ENCODE data around the gene ADGRL1. TPM values are rescaled to one million over a fixed set of nuclear protein-coding genes. Genes with fewer than 3 reads are reported as not detected.

The ADGRL1 gene
- total and polyA plus RNA-seq, 2 of the 8 experiments (the other 6 are each of a cell fraction or from before 2014, with no cell fraction given) = 95.6 to 112 TPM

DNA sequence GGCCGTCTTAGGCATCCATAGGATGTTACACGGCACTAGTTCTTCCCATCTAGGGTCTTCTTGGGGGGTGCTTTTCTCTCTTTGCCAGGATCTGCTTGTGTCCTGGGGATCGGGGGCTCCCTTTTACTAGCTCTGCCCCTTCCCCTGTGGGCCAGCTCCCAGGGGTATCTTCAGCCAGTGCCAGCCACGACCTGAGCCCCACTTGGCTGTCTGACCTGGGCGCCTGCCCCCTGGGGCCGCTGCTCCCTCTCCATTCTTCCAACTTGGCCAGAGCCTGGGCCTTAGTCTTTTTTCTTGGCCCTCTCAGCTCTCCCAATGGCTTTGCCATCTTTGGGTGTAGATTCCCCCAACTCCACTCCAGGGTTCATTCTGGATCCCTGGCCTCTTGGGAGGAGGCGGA lies 91.5 kb downstream of the ADGRL1 start:
- Histone ChIP-seq H3K4me2 (ENCODE audit: insufficient read depth in 1 of 2, low read depth in 2 of 2, low read length in 2 of 2) (no peak overlapping the region), H3K27me3 (replicated peaks in 1 of 4; ENCODE audit: control insufficient read depth in 3 of 4, extremely low read depth in 1 of 4, insufficient read depth in 3 of 4, low read length in 3 of 4) (no peaks in the 10 kb centered on the region; a peak in 2 of 7 replicates), H2AK5ac (ENCODE audit: low read depth, low read length) (no peak overlapping the region), H3K23ac (ENCODE audit: insufficient read length) (no peak overlapping the region), H4K5ac (ENCODE audit: insufficient read length, low read depth, low read length) (no peak overlapping the region), H2BK120ac (replicated peaks; ENCODE audit: low read depth, low read length) (no peak overlapping the region), H3K79me1 (ENCODE audit: low read depth, low read length) (peaks cover 4% of the 10 kb centered on the region), H2BK20ac (ENCODE audit: low read length) (no peak overlapping the region), H3K4me1 (replicated peaks in 1 of 4; ENCODE audit: control insufficient read depth in 3 of 4, insufficient read depth in 4 of 4, low read length in 3 of 4) (peaks cover 11 to 35% (median 21%) of the 10 kb centered on the region in 4 experiments), H2BK12ac (ENCODE audit: low read depth, low read length) (no peak overlapping the region), H3K27ac (ENCODE audit: low read depth, low read length) (no peak overlapping the region), H2AFZ (ENCODE audit: low read length) (no peak overlapping the region), H4K91ac (replicated peaks; ENCODE audit: insufficient read length, low read length) (no peak overlapping the region), H3K9me3 (ENCODE audit: insufficient read depth in 2 of 2, low read depth in 1 of 2, low read length in 1 of 2) (no peaks in the 10 kb centered on the region), H4K8ac (ENCODE audit: extremely low read depth, insufficient read depth, low read length) (no peak overlapping the region), H3K79me2 (ENCODE audit: control insufficient read depth in 1 of 2, insufficient read depth in 2 of 2, low read length in 2 of 2) (0 out of 4 replicates have a peak, but pooled peaks cover 0 to 3% of the 10 kb centered on the region in 2 experiments), H3K9ac (replicated peaks in 1 of 4; ENCODE audit: extremely low read depth in 1 of 4, low read depth in 3 of 4, low read length in 3 of 4) (no peak overlapping the region), H2BK15ac (ENCODE audit: low read length) (no peak overlapping the region), H3K4ac (replicated peaks; ENCODE audit: insufficient read length, low read depth, low read length) (no peak overlapping the region), H4K20me1 (replicated peaks in 1 of 2; ENCODE audit: control insufficient read depth in 1 of 2, insufficient read depth in 2 of 2, low read length in 2 of 2) (peaks cover 7 to 12% of the 10 kb centered on the region in 2 experiments), H3K56ac (replicated peaks; ENCODE audit: insufficient read length, low read depth, low read length) (no peak overlapping the region), H2BK5ac (ENCODE audit: low read depth, low read length) (no peak overlapping the region), H3K14ac (ENCODE audit: insufficient read length) (no peak overlapping the region), H3K23me2 (ENCODE audit: low read depth, low read length) (peaks cover 8% of the 10 kb centered on the region), H3K4me3 (ENCODE audit: extremely low read depth in 1 of 4, insufficient read depth in 2 of 4, low read depth in 3 of 4, low read length in 4 of 4) (no peak overlapping the region), H3K36me3 (ENCODE audit: control insufficient read depth in 2 of 4, insufficient read depth in 4 of 4, low read length in 3 of 4) (no peaks in the 10 kb centered on the region), H3K18ac (ENCODE audit: extremely low read depth, low read length) (no peak overlapping the region)
- DNase-seq (ENCODE audit: low read depth in 1 of 2, low spot score in 2 of 2) = no peak
- CTCF ChIA-PET (ENCODE audit: partially characterized antibody) = interaction anchor here (0.6 to 11.3 kb wide), 28 partner anchors 9 to 365 kb away, joined by 3 to 105 read pairs (median 5); partner anchors contain the start of genes ASF1B, C19orf67 and MISP3
- WGBS, 2 experiments (ENCODE audit: extremely low coverage in 1 of 2, insufficient coverage in 1 of 2, insufficient read length in 1 of 2, insufficient replicate concordance in 2 of 2, low coverage in 1 of 2, low lambda C conversion rate in 2 of 2, missing lambda C conversion rate in 1 of 2) = 86% methylated on average over 7 of the region's 7 CpGs; no CpG with 5 or more reads in 1 of the 2 experiments
- POLR2A ChIA-PET (ENCODE audit: partially characterized antibody) = interaction anchor here (0.6 to 4.2 kb wide), 8 partner anchors 14 to 152 kb away, joined by 3 to 24 read pairs (median 4); partner anchors contain the start of genes ASF1B and MISP3
- no peak for FAIRE-seq
- TF ChIP-seq TAF1 (IDR thresholded peaks at IDR 0.05; ENCODE audit: low read depth, low read length) = no peak
- TF ChIP-seq BCL11A (IDR thresholded peaks at IDR 0.05; ENCODE audit: low read depth in 2 of 2, low read length in 2 of 2) = no peak
- no peak for TF ChIP-seq TEAD4 (IDR thresholded peaks at IDR 0.05; ENCODE audit: low read depth, low read length)
- no peak for TF ChIP-seq FOSL1 (IDR thresholded peaks at IDR 0.05; ENCODE audit: insufficient read depth, low read depth, low read length)
- no peak for TF ChIP-seq SIN3A (conservative IDR thresholded peaks at IDR 0.05 in 1 of 2, IDR thresholded peaks at IDR 0.05 in 1 of 2; ENCODE audit: low read depth in 1 of 2, low read length in 2 of 2)
- TF ChIP-seq, protein P1, sequence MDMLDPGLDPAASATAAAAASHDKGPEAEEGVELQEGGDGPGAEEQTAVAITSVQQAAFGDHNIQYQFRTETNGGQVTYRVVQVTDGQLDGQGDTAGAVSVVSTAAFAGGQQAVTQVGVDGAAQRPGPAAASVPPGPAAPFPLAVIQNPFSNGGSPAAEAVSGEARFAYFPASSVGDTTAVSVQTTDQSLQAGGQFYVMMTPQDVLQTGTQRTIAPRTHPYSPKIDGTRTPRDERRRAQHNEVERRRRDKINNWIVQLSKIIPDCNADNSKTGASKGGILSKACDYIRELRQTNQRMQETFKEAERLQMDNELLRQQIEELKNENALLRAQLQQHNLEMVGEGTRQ (IDR thresholded peaks at IDR 0.05; ENCODE audit: low read length) = no peak
- TF ChIP-seq BACH1 (IDR thresholded peaks at IDR 0.05; ENCODE audit: low read length) = no peak
- no peak for TF ChIP-seq MAFK (IDR thresholded peaks at IDR 0.05; ENCODE audit: low read depth, low read length)
- TF ChIP-seq KDM4A (IDR thresholded peaks at IDR 0.05; ENCODE audit: low read depth, low read length, severe bottlenecking) = no peak
- no peak for TF ChIP-seq CHD1 (IDR thresholded peaks at IDR 0.05; ENCODE audit: low read depth, low read length)
- TF ChIP-seq GTF2F1 (IDR thresholded peaks at IDR 0.05; ENCODE audit: borderline replicate concordance, low read depth, low read length) = no peak
- TF ChIP-seq, protein P2, sequence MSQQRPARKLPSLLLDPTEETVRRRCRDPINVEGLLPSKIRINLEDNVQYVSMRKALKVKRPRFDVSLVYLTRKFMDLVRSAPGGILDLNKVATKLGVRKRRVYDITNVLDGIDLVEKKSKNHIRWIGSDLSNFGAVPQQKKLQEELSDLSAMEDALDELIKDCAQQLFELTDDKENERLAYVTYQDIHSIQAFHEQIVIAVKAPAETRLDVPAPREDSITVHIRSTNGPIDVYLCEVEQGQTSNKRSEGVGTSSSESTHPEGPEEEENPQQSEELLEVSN (IDR thresholded peaks at IDR 0.05) = no peak
